Measurements from ENCODE around the gene MBP. TPM values are rescaled to one million over a fixed set of nuclear protein-coding genes. Genes with fewer than 3 reads are reported as not detected.

Gene MBP
- total and polyA plus RNA-seq, 10 of the 15 experiments (the other 5 are each of a cell fraction or from before 2014, with no cell fraction given) = 12.2 to 67.8 (median 42.1) TPM

DNA sequence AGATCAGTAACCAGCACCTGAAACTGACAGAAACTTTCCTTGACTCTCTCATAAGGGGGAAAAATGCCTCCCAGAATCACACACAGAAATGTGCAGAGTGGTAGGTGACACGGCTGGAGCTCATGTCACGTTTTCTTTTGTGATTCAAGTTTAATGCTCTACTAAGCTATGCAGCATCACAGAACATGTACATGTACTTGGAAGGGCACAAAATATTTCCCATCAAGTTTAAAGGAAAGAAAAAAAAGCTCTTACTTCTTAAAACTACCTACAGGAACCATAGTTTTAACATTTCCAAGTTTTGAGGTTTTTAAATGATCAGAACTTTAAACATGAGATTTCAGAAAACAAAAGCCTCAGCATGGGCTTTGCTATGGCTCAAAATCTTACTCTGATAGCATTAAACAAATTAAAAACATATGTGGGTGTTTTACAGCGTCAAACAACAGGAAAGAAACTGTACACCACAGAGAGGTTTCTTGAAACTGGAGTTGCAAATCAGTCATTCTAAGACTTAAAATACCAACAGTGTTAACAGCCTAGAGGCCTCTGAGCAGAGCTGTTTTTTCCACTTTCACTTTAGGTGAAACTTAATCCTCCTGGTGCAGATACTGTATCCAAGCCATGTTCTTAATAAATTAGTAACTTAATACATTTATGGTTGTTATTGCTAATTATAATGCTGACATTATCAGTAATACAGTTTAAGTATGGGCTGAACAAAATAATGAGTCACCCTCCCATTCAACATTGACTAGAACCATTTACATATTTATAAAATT, 30.1 kb downstream of the MBP start (continued):
- TF ChIP-seq, protein P1, sequence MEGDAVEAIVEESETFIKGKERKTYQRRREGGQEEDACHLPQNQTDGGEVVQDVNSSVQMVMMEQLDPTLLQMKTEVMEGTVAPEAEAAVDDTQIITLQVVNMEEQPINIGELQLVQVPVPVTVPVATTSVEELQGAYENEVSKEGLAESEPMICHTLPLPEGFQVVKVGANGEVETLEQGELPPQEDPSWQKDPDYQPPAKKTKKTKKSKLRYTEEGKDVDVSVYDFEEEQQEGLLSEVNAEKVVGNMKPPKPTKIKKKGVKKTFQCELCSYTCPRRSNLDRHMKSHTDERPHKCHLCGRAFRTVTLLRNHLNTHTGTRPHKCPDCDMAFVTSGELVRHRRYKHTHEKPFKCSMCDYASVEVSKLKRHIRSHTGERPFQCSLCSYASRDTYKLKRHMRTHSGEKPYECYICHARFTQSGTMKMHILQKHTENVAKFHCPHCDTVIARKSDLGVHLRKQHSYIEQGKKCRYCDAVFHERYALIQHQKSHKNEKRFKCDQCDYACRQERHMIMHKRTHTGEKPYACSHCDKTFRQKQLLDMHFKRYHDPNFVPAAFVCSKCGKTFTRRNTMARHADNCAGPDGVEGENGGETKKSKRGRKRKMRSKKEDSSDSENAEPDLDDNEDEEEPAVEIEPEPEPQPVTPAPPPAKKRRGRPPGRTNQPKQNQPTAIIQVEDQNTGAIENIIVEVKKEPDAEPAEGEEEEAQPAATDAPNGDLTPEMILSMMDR (IDR thresholded peaks at IDR 0.05 in 2 of 3, conservative IDR thresholded peaks at IDR 0.05 in 1 of 3; ENCODE audit: control insufficient read depth in 2 of 3, extremely low read depth in 1 of 3, insufficient read depth in 1 of 3, low read depth in 3 of 3, low read length in 3 of 3) = no peak
- TF ChIP-seq, protein P2, sequence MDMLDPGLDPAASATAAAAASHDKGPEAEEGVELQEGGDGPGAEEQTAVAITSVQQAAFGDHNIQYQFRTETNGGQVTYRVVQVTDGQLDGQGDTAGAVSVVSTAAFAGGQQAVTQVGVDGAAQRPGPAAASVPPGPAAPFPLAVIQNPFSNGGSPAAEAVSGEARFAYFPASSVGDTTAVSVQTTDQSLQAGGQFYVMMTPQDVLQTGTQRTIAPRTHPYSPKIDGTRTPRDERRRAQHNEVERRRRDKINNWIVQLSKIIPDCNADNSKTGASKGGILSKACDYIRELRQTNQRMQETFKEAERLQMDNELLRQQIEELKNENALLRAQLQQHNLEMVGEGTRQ (IDR thresholded peaks at IDR 0.05; ENCODE audit: borderline replicate concordance, low read depth, low read length) = no peak
- TF ChIP-seq JUNB (IDR thresholded peaks at IDR 0.05) = peak; percentile 78
- TF ChIP-seq ZNF207 (IDR thresholded peaks at IDR 0.05; ENCODE audit: borderline replicate concordance) = no peak
- TF ChIP-seq, protein P3, sequence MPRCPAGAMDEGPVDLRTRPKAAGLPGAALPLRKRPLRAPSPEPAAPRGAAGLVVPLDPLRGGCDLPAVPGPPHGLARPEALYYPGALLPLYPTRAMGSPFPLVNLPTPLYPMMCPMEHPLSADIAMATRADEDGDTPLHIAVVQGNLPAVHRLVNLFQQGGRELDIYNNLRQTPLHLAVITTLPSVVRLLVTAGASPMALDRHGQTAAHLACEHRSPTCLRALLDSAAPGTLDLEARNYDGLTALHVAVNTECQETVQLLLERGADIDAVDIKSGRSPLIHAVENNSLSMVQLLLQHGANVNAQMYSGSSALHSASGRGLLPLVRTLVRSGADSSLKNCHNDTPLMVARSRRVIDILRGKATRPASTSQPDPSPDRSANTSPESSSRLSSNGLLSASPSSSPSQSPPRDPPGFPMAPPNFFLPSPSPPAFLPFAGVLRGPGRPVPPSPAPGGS (IDR thresholded peaks at IDR 0.05; ENCODE audit: borderline replicate concordance, insufficient read depth, low read depth, low read length, poor library complexity, severe bottlenecking) = peak; percentile 23
- TF ChIP-seq ATF7 (IDR thresholded peaks at IDR 0.05; ENCODE audit: low read depth) = peak; percentile 71
- TF ChIP-seq, protein P4, sequence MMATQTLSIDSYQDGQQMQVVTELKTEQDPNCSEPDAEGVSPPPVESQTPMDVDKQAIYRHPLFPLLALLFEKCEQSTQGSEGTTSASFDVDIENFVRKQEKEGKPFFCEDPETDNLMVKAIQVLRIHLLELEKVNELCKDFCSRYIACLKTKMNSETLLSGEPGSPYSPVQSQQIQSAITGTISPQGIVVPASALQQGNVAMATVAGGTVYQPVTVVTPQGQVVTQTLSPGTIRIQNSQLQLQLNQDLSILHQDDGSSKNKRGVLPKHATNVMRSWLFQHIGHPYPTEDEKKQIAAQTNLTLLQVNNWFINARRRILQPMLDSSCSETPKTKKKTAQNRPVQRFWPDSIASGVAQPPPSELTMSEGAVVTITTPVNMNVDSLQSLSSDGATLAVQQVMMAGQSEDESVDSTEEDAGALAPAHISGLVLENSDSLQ (IDR thresholded peaks at IDR 0.05) = no peak; the same call in 1 of the 2 replicates
- TF ChIP-seq, protein P5, sequence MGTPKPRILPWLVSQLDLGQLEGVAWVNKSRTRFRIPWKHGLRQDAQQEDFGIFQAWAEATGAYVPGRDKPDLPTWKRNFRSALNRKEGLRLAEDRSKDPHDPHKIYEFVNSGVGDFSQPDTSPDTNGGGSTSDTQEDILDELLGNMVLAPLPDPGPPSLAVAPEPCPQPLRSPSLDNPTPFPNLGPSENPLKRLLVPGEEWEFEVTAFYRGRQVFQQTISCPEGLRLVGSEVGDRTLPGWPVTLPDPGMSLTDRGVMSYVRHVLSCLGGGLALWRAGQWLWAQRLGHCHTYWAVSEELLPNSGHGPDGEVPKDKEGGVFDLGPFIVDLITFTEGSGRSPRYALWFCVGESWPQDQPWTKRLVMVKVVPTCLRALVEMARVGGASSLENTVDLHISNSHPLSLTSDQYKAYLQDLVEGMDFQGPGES (IDR thresholded peaks at IDR 0.05) = no peak
- TF ChIP-seq ZNF274 (IDR thresholded peaks at IDR 0.05; ENCODE audit: insufficient read depth, insufficient read length) = no peak
- TF ChIP-seq, protein P6, sequence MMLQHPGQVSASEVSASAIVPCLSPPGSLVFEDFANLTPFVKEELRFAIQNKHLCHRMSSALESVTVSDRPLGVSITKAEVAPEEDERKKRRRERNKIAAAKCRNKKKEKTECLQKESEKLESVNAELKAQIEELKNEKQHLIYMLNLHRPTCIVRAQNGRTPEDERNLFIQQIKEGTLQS (IDR thresholded peaks at IDR 0.05; ENCODE audit: borderline replicate concordance, extremely low read depth, low read depth, low read length) = no peak
- peak; percentile 91 for TF ChIP-seq ZNF24 (IDR thresholded peaks at IDR 0.05)
- TF ChIP-seq, protein P7, sequence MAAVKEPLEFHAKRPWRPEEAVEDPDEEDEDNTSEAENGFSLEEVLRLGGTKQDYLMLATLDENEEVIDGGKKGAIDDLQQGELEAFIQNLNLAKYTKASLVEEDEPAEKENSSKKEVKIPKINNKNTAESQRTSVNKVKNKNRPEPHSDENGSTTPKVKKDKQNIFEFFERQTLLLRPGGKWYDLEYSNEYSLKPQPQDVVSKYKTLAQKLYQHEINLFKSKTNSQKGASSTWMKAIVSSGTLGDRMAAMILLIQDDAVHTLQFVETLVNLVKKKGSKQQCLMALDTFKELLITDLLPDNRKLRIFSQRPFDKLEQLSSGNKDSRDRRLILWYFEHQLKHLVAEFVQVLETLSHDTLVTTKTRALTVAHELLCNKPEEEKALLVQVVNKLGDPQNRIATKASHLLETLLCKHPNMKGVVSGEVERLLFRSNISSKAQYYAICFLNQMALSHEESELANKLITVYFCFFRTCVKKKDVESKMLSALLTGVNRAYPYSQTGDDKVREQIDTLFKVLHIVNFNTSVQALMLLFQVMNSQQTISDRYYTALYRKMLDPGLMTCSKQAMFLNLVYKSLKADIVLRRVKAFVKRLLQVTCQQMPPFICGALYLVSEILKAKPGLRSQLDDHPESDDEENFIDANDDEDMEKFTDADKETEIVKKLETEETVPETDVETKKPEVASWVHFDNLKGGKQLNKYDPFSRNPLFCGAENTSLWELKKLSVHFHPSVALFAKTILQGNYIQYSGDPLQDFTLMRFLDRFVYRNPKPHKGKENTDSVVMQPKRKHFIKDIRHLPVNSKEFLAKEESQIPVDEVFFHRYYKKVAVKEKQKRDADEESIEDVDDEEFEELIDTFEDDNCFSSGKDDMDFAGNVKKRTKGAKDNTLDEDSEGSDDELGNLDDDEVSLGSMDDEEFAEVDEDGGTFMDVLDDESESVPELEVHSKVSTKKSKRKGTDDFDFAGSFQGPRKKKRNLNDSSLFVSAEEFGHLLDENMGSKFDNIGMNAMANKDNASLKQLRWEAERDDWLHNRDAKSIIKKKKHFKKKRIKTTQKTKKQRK (IDR thresholded peaks at IDR 0.05; ENCODE audit: low read depth, low read length) = no peak
- TF ChIP-seq, protein P8, sequence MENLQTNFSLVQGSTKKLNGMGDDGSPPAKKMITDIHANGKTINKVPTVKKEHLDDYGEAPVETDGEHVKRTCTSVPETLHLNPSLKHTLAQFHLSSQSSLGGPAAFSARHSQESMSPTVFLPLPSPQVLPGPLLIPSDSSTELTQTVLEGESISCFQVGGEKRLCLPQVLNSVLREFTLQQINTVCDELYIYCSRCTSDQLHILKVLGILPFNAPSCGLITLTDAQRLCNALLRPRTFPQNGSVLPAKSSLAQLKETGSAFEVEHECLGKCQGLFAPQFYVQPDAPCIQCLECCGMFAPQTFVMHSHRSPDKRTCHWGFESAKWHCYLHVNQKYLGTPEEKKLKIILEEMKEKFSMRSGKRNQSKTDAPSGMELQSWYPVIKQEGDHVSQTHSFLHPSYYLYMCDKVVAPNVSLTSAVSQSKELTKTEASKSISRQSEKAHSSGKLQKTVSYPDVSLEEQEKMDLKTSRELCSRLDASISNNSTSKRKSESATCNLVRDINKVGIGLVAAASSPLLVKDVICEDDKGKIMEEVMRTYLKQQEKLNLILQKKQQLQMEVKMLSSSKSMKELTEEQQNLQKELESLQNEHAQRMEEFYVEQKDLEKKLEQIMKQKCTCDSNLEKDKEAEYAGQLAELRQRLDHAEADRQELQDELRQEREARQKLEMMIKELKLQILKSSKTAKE (IDR thresholded peaks at IDR 0.05; ENCODE audit: low read depth, poor library complexity, severe bottlenecking) = peak; percentile 92
- peak; percentile 72; a peak in 3 of 4 replicates for TF ChIP-seq IKZF2 (IDR thresholded peaks at IDR 0.05)

Data from GM12878 (cell line).